ENCODE measurements around the gene CORO1A.

Gene CORO1A

GRCh38 chr16:30144017-30144416, 39.4 kb upstream of the CORO1A start:
- Histone ChIP-seq H3K4ac (ENCODE audit: low read length) (no peak overlapping the region), H4K91ac (ENCODE audit: low read depth, low read length, poor library complexity) (no peak overlapping the region), H2BK5ac (ENCODE audit: low read length) (no peak overlapping the region), H3K79me1 (ENCODE audit: low read depth, low read length) (peaks cover 2% of the 10 kb centered on the region), H2AFZ (ENCODE audit: low read length) (no peak overlapping the region), H3K9ac (ENCODE audit: low read depth, low read length, poor library complexity) (no peak overlapping the region), H3K4me2 (ENCODE audit: insufficient read depth, low read length, poor library complexity, severe bottlenecking) (no peak overlapping the region), H2BK15ac (ENCODE audit: low read length) (no peak overlapping the region), H2BK12ac (ENCODE audit: low read length) (no peak overlapping the region), H3K18ac (ENCODE audit: low read length) (no peak overlapping the region), H2BK120ac (ENCODE audit: low read depth, low read length) (no peak overlapping the region), H3K4me1 (ENCODE audit: control insufficient read depth in 2 of 2, insufficient read depth in 1 of 2, low read depth in 1 of 2, low read length in 2 of 2) (no peaks in the 10 kb centered on the region), H3K14ac (ENCODE audit: low read length) (no peak overlapping the region), H3K36me3 (replicated peaks in 1 of 2; ENCODE audit: control insufficient read depth in 2 of 2, insufficient read depth in 2 of 2, low read length in 2 of 2) (no peaks in the 10 kb centered on the region), H2AK5ac (ENCODE audit: low read depth, low read length) (no peak overlapping the region), H3K23ac (ENCODE audit: low read depth, low read length, poor library complexity) (no peak overlapping the region), H3K27me3 (ENCODE audit: control insufficient read depth in 3 of 3, insufficient read depth in 3 of 3, low read depth in 1 of 3, low read length in 3 of 3) (no peaks in the 10 kb centered on the region), H3K27ac (replicated peaks; ENCODE audit: low read length) (no peak overlapping the region), H3K9me3 (replicated peaks in 1 of 2; ENCODE audit: control insufficient read depth in 2 of 2, insufficient read depth in 1 of 2, low read depth in 1 of 2, low read length in 2 of 2) (no peaks in the 10 kb centered on the region), H3K4me3 (ENCODE audit: low read length in 2 of 2) (no peak overlapping the region), H4K8ac (ENCODE audit: low read depth, low read length) (no peak overlapping the region)
- DNase-seq (ENCODE audit: low spot score) = no peak

- Histone ChIP-seq H3K79me1 (ENCODE audit: low read depth, low read length) (no peaks in the 10 kb centered on the region), H3K18ac (ENCODE audit: low read length) (no peak overlapping the region), H3K4ac (ENCODE audit: low read length) (no peak overlapping the region), H3K27ac (replicated peaks; ENCODE audit: low read length) (no peak overlapping the region), H3K9ac (ENCODE audit: low read depth, low read length, poor library complexity) (no peak overlapping the region), H2AFZ (ENCODE audit: low read length) (no peak overlapping the region), H3K14ac (ENCODE audit: low read length) (no peak overlapping the region), H2BK15ac (ENCODE audit: low read length) (no peak overlapping the region), H3K4me1 (ENCODE audit: control insufficient read depth in 2 of 2, insufficient read depth in 1 of 2, low read depth in 1 of 2, low read length in 2 of 2) (no peaks in the 10 kb centered on the region), H2AK5ac (ENCODE audit: low read depth, low read length) (no peak overlapping the region), H2BK120ac (ENCODE audit: low read depth, low read length) (no peak overlapping the region), H2BK5ac (ENCODE audit: low read length) (no peak overlapping the region), H4K91ac (ENCODE audit: low read depth, low read length, poor library complexity) (no peak overlapping the region), H3K36me3 (replicated peaks in 1 of 2; ENCODE audit: control insufficient read depth in 2 of 2, insufficient read depth in 2 of 2, low read length in 2 of 2) (no peaks in the 10 kb centered on the region), H4K8ac (ENCODE audit: low read depth, low read length) (no peak overlapping the region), H2BK12ac (ENCODE audit: low read length) (no peak overlapping the region), H3K9me3 (replicated peaks in 1 of 2; ENCODE audit: control insufficient read depth in 2 of 2, insufficient read depth in 1 of 2, low read depth in 1 of 2, low read length in 2 of 2) (no peaks in the 10 kb centered on the region), H3K27me3 (ENCODE audit: control insufficient read depth in 3 of 3, insufficient read depth in 3 of 3, low read depth in 1 of 3, low read length in 3 of 3) (no peaks in the 10 kb centered on the region), H3K4me3 (ENCODE audit: low read length in 2 of 2) (no peak overlapping the region), H3K4me2 (ENCODE audit: insufficient read depth, low read length, poor library complexity, severe bottlenecking) (no peak overlapping the region), H3K23ac (ENCODE audit: low read depth, low read length, poor library complexity) (no peak overlapping the region)
- WGBS, 2 donors (ENCODE audit: extremely low coverage in 2 of 2, insufficient read length in 2 of 2, insufficient replicate concordance in 1 of 2) = no CpG with 5 or more reads among the region's 1 CpG
- no peak for DNase-seq (ENCODE audit: low spot score)
Observed at GRCh38 chr16:30144917-30145316, 38.5 kb upstream of the CORO1A start.

GRCh38 chr16:30145657-30146056, 37.7 kb upstream of the CORO1A start:
- Histone ChIP-seq H3K18ac (ENCODE audit: low read length) (no peak overlapping the region), H3K27me3 (ENCODE audit: control insufficient read depth in 3 of 3, insufficient read depth in 3 of 3, low read depth in 1 of 3, low read length in 3 of 3) (no peaks in the 10 kb centered on the region), H3K4me1 (ENCODE audit: control insufficient read depth in 2 of 2, insufficient read depth in 1 of 2, low read depth in 1 of 2, low read length in 2 of 2) (no peaks in the 10 kb centered on the region)

DNA sequence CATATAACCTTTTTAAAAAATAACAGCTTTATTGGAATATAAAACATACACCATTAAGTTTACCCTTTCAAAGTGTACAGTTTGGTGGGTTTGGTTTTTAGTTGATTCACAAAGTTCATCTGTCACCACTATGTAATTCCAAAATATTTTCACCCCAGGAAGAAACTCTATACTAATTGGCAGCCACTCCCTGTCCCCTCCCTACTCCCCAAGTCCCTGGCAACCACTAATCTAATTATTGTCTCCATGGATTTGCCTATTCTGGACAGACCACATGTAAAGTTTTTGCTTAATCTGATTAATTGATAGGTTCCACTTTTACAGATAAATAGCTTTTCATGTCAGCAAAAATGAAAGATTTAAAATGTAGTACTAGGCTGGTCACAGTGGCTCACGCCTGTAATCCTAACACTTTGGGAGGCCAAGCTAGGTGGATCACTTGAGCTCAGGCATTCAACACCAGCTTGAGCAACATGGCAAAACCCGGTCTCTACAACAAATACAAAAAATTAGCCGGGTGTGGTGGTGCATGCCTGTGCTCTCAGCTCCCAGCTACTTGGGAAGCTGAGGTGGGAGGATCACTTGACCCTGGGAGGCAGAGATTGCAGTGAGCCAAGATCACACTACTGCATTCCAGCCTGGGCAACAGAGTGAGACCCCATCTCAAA, 35.4 kb upstream of the CORO1A start:
- no peak overlapping the region for H4K91ac ChIP-seq (ENCODE audit: low read depth, low read length, poor library complexity)
- H3K4me3 ChIP-seq (ENCODE audit: low read length in 2 of 2) = no peak overlapping the region
- H3K18ac ChIP-seq (ENCODE audit: low read length) = no peak overlapping the region
- no peak overlapping the region for H2AK5ac ChIP-seq (ENCODE audit: low read depth, low read length)
- no peaks in the 10 kb centered on the region for H3K4me1 ChIP-seq (ENCODE audit: control insufficient read depth in 2 of 2, insufficient read depth in 1 of 2, low read depth in 1 of 2, low read length in 2 of 2)
- DNase-seq (ENCODE audit: low spot score) = no peak
- no peak overlapping the region for H3K4ac ChIP-seq (ENCODE audit: low read length)
- no peak overlapping the region for H2AFZ ChIP-seq (ENCODE audit: low read length)
- no peaks in the 10 kb centered on the region for H3K79me1 ChIP-seq (ENCODE audit: low read depth, low read length)
- H2BK15ac ChIP-seq (ENCODE audit: low read length) = no peak overlapping the region
- no peak overlapping the region for H3K9ac ChIP-seq (ENCODE audit: low read depth, low read length, poor library complexity)
- H4K8ac ChIP-seq (ENCODE audit: low read depth, low read length) = no peak overlapping the region
- WGBS, 2 donors (ENCODE audit: extremely low coverage in 2 of 2, insufficient read length in 2 of 2, insufficient replicate concordance in 1 of 2) = no CpG with 5 or more reads among the region's 3 CpGs
- H3K14ac ChIP-seq (ENCODE audit: low read length) = no peak overlapping the region
- no peaks in the 10 kb centered on the region for H3K36me3 ChIP-seq (replicated peaks in 1 of 2; ENCODE audit: control insufficient read depth in 2 of 2, insufficient read depth in 2 of 2, low read length in 2 of 2)
- no peak overlapping the region for H3K23ac ChIP-seq (ENCODE audit: low read depth, low read length, poor library complexity)
- no peak overlapping the region for H2BK5ac ChIP-seq (ENCODE audit: low read length)
- H3K9me3 ChIP-seq (replicated peaks in 1 of 2; ENCODE audit: control insufficient read depth in 2 of 2, insufficient read depth in 1 of 2, low read depth in 1 of 2, low read length in 2 of 2) = no peaks in the 10 kb centered on the region
- no peaks in the 10 kb centered on the region for H3K27me3 ChIP-seq (ENCODE audit: control insufficient read depth in 3 of 3, insufficient read depth in 3 of 3, low read depth in 1 of 3, low read length in 3 of 3)
- no peak overlapping the region for H3K27ac ChIP-seq (replicated peaks; ENCODE audit: low read length)
- no peak overlapping the region for H2BK120ac ChIP-seq (ENCODE audit: low read depth, low read length)
- no peak overlapping the region for H2BK12ac ChIP-seq (ENCODE audit: low read length)
- no peak overlapping the region for H3K4me2 ChIP-seq (ENCODE audit: insufficient read depth, low read length, poor library complexity, severe bottlenecking)

More at GRCh38 chr16:30145657-30146056, 37.7 kb upstream of the CORO1A start:
- H3K23ac ChIP-seq (ENCODE audit: low read depth, low read length, poor library complexity) = no peak overlapping the region
- H2BK120ac ChIP-seq (ENCODE audit: low read depth, low read length) = no peak overlapping the region
- H4K8ac ChIP-seq (ENCODE audit: low read depth, low read length) = no peak overlapping the region
- no peak overlapping the region for H3K4me2 ChIP-seq (ENCODE audit: insufficient read depth, low read length, poor library complexity, severe bottlenecking)
- H2BK12ac ChIP-seq (ENCODE audit: low read length) = no peak overlapping the region
- H3K14ac ChIP-seq (ENCODE audit: low read length) = no peak overlapping the region
- H3K27ac ChIP-seq (replicated peaks; ENCODE audit: low read length) = no peak overlapping the region
- H3K4ac ChIP-seq (ENCODE audit: low read length) = no peak overlapping the region
- H4K91ac ChIP-seq (ENCODE audit: low read depth, low read length, poor library complexity) = no peak overlapping the region
- DNase-seq (ENCODE audit: low spot score) = no peak
- H2BK15ac ChIP-seq (ENCODE audit: low read length) = no peak overlapping the region
- no peak overlapping the region for H2AFZ ChIP-seq (ENCODE audit: low read length)
- WGBS, 2 donors (ENCODE audit: extremely low coverage in 2 of 2, insufficient read length in 2 of 2, insufficient replicate concordance in 1 of 2) = no CpG with 5 or more reads among the region's 1 CpG
- H3K9me3 ChIP-seq (replicated peaks in 1 of 2; ENCODE audit: control insufficient read depth in 2 of 2, insufficient read depth in 1 of 2, low read depth in 1 of 2, low read length in 2 of 2) = no peaks in the 10 kb centered on the region
- no peaks in the 10 kb centered on the region for H3K79me1 ChIP-seq (ENCODE audit: low read depth, low read length)
- H2BK5ac ChIP-seq (ENCODE audit: low read length) = no peak overlapping the region
- no peak overlapping the region for H3K9ac ChIP-seq (ENCODE audit: low read depth, low read length, poor library complexity)
- no peaks in the 10 kb centered on the region for H3K36me3 ChIP-seq (replicated peaks in 1 of 2; ENCODE audit: control insufficient read depth in 2 of 2, insufficient read depth in 2 of 2, low read length in 2 of 2)
- H3K4me3 ChIP-seq (ENCODE audit: low read length in 2 of 2) = no peak overlapping the region
- H2AK5ac ChIP-seq (ENCODE audit: low read depth, low read length) = no peak overlapping the region
